Parathyroid adenoma (tissue), 2 donors: Measurements from ENCODE around the gene DBH.

Experiments used
- H2AFZ ChIP-seq: fragments of 300-600 bp; sonication (generic); one replicate; pipeline ENCODE4 v1.7.0; 2017; ENCODE audit warnings: antibody characterized with exemption, mild to moderate bottlenecking
- H3K27ac ChIP-seq: fragments of 300-600 bp; sonication (generic); one replicate; pipeline ENCODE4 v1.7.0; 2017
- H3K27me3 ChIP-seq: fragments of 300-600 bp; sonication (generic); one replicate; pipeline ENCODE4 v1.7.0; 2017; ENCODE audit warnings: low read length; ENCODE audit not compliant: control insufficient read depth, insufficient read depth
- H3K36me3 ChIP-seq: fragments of 300-600 bp; sonication (generic); one replicate; pipeline ENCODE4 v1.7.0; 2017; ENCODE audit warnings: low read length; ENCODE audit not compliant: control insufficient read depth, insufficient read depth
- H3K4me1 ChIP-seq: fragments of 300-600 bp; sonication (generic); one replicate; pipeline ENCODE4 v1.7.0; 2017; ENCODE audit warnings: control low read depth
- H3K4me2 ChIP-seq: fragments of 300-600 bp; sonication (generic); one replicate; pipeline ENCODE4 v1.7.0; 2017; ENCODE audit warnings: low read length
- H3K4me3 ChIP-seq: fragments of 300-600 bp; sonication (generic); one replicate; pipeline ENCODE4 v1.7.0; 2017; ENCODE audit warnings: low read depth, low read length
- H3K79me2 ChIP-seq: fragments of 300-600 bp; sonication (generic); one replicate; pipeline ENCODE4 v1.7.0; 2017; ENCODE audit warnings: control low read depth
- H3K9ac ChIP-seq: fragments of 300-600 bp; sonication (generic); one replicate; pipeline ENCODE4 v1.7.0; 2017; ENCODE audit warnings: mild to moderate bottlenecking
- H3K9me3 ChIP-seq: fragments of 300-600 bp; sonication (generic); one replicate; pipeline ENCODE4 v1.7.0; 2017; ENCODE audit warnings: low read length; ENCODE audit not compliant: control insufficient read depth
- CTCF ChIP-seq: fragments of 300-600 bp; sonication (generic); IDR thresholded peaks from one replicate; pipeline ENCODE4 v1.7.0; 2017; ENCODE audit warnings: antibody characterized with exemption, mild to moderate bottlenecking
- donor health status: primary hyperparathyroidism.

DBH gene

GRCh38 chr9:133603135-133603927 lies 32.8 kb upstream of the DBH start:
- no peak overlapping the region for H3K4me3 ChIP-seq
- no peak overlapping the region for H3K4me2 ChIP-seq
- no peaks in the 10 kb centered on the region for H3K36me3 ChIP-seq
- no peaks in the 10 kb centered on the region for H3K27me3 ChIP-seq
- H2AFZ ChIP-seq = no peak overlapping the region
- H3K79me2 ChIP-seq = no peaks in the 10 kb centered on the region
- H3K9ac ChIP-seq = no peak overlapping the region
- no peaks in the 10 kb centered on the region for H3K9me3 ChIP-seq
- no peak overlapping the region for H3K27ac ChIP-seq
- H3K4me1 ChIP-seq = no peaks in the 10 kb centered on the region
- TF ChIP-seq CTCF = no peak

- Histone ChIP-seq H3K9ac (no peak overlapping the region), H3K27me3 (no peaks in the 10 kb centered on the region), H3K4me2 (no peak overlapping the region), H3K36me3 (no peaks in the 10 kb centered on the region), H3K4me3 (no peak overlapping the region), H2AFZ (no peak overlapping the region), H3K9me3 (no peaks in the 10 kb centered on the region), H3K27ac (no peak overlapping the region), H3K4me1 (no peaks in the 10 kb centered on the region), H3K79me2 (no peaks in the 10 kb centered on the region)
- no peak for TF ChIP-seq CTCF
These were observed 31.9 kb upstream of the DBH start for GRCh38 chr9:133604214-133604613.

- Histone ChIP-seq H3K4me1 (no peaks in the 10 kb centered on the region), H3K4me2 (no peak overlapping the region), H3K79me2 (no peaks in the 10 kb centered on the region), H3K27ac (no peak overlapping the region), H3K9me3 (no peaks in the 10 kb centered on the region), H3K9ac (no peak overlapping the region), H2AFZ (no peak overlapping the region), H3K4me3 (no peak overlapping the region), H3K36me3 (no peaks in the 10 kb centered on the region), H3K27me3 (no peaks in the 10 kb centered on the region)
- no peak for TF ChIP-seq CTCF
These were observed 31.3 kb upstream of the DBH start for GRCh38 chr9:133604856-133605255.

GRCh38 chr9:133605446-133605845 lies 30.7 kb upstream of the DBH start:
- Histone ChIP-seq H3K4me2 (no peak overlapping the region), H3K27me3 (no peaks in the 10 kb centered on the region), H3K9ac (no peak overlapping the region), H2AFZ (no peak overlapping the region), H3K36me3 (no peaks in the 10 kb centered on the region), H3K4me3 (no peak overlapping the region), H3K79me2 (no peaks in the 10 kb centered on the region), H3K27ac (no peak overlapping the region), H3K4me1 (no peaks in the 10 kb centered on the region), H3K9me3 (no peaks in the 10 kb centered on the region)
- TF ChIP-seq CTCF = no peak
